SH-SY5Y (cell line): Measurements from ENCODE around the gene CRACR2A.

ENCODE experiments used
- GATA2 ChIP-seq: IDR thresholded peaks from 2 replicates; pipeline ENCODE4 v1.6.1; 2011; ENCODE audit warnings: mild to moderate bottlenecking, low read depth, low read length
- GATA3 ChIP-seq: IDR thresholded peaks from 2 replicates; pipeline ENCODE4 v1.6.1; 2011; ENCODE audit warnings: low read depth, mild to moderate bottlenecking, low read length, moderate library complexity

- TF ChIP-seq GATA2 (no peak), GATA3 (no peak)
Measured at GRCh38 chr12:3700861-3701260, 52.0 kb downstream of the CRACR2A start.
